B cell (primary cell): ENCODE measurements around the gene TLDC2. TPM values are rescaled to one million over a fixed set of nuclear protein-coding genes. Genes with fewer than 3 reads are reported as not detected.
"Not testable (repeated sequence)": the region's sequence is repeated elsewhere in the genome, so short reads cannot be mapped to it uniquely, and the experiment has no call there.

Experiments
- ATAC-seq: fragments of 200-7000 bp; cut with Tn5 transposase; one replicate; pipeline ENCODE4 v1.10.0; 2021; ENCODE audit warnings: low read depth, mild to moderate bottlenecking, moderate number of reproducible peaks, moderate library complexity
- CTCF ChIA-PET: fragments of 350-600 bp; sonication (Branson Sonifier 250); formaldehyde crosslinking; loops from one replicate; lab custom pipeline; 2021; ENCODE audit warnings: antibody characterized with exemption, inconsistent platforms; lab: Charles Lee
- POLR2A ChIA-PET: fragments of 350-600 bp; sonication (Branson Sonifier 250); formaldehyde crosslinking; loops from one replicate; lab custom pipeline; 2021; ENCODE audit warnings: antibody characterized with exemption; lab: Charles Lee
- DNase-seq: peaks from one replicate; pipeline ENCODE4 v3.0.0; 2013
- H2AFZ ChIP-seq: 2 replicates; pipeline ENCODE4 v1.6.1; 2012; ENCODE audit warnings: mild to moderate bottlenecking, low read depth, low read length; ENCODE audit not compliant: insufficient read depth, poor library complexity, severe bottlenecking
- H3K27ac ChIP-seq, 2 donors: 1 replicate in 1 of 2; 2 replicates in 1 of 2; pipeline ENCODE4 v1.5.1; 2012 to 2013; ENCODE audit warnings: low read length in 2 of 2, mild to moderate bottlenecking in 2 of 2, moderate library complexity in 1 of 2
- H3K27me3 ChIP-seq, 4 experiments: fragments of 200-600 bp in 1 of 4; sonication (generic) in 1 of 4; replicated peaks in 1 of 4; 1 replicate in 2 of 4; 2 replicates in 2 of 4; pipeline versions ENCODE4 v1.6.1 to v1.7.0; 2013 to 2016; ENCODE audit warnings: low read length in 3 of 4, mild to moderate bottlenecking in 2 of 4, mixed read lengths in 1 of 4, moderate library complexity in 1 of 4; ENCODE audit not compliant: insufficient read depth in 4 of 4, control insufficient read depth in 3 of 4; ENCODE audit errors: control extremely low read depth in 1 of 4
- H3K36me3 ChIP-seq, 2 experiments: replicated peaks in 1 of 2; 1 replicate in 1 of 2; 2 replicates in 1 of 2; pipeline versions ENCODE4 v1.6.1 to v1.7.1; 2013; ENCODE audit warnings: low read length in 1 of 2; ENCODE audit not compliant: insufficient read depth in 2 of 2, control insufficient read depth in 1 of 2; ENCODE audit errors: control extremely low read depth in 1 of 2, extremely low read depth in 1 of 2
- H3K4me1 ChIP-seq, 2 donors: fragments of 200-600 bp in 1 of 2; sonication (generic) in 1 of 2; 1 replicate in 1 of 2; 2 replicates in 1 of 2; pipeline versions ENCODE4 v1.5.1 to v1.6.1; 2013 to 2017; ENCODE audit warnings: low read length in 2 of 2; ENCODE audit not compliant: control insufficient read depth in 2 of 2, insufficient read depth in 2 of 2
- H3K4me2 ChIP-seq: replicated peaks from 2 replicates; pipeline ENCODE3; 2012; ENCODE audit warnings: mild to moderate bottlenecking, low read depth, low read length; ENCODE audit not compliant: poor library complexity, severe bottlenecking
- H3K4me3 ChIP-seq, 5 experiments: fragments of 200-600 bp in 1 of 5; sonication (generic) in 1 of 5; 1 replicate in 3 of 5; 2 replicates in 2 of 5; pipeline versions ENCODE4 v1.5.1 to v1.7.0; 2011 to 2016; ENCODE audit warnings: low read length in 4 of 5, mild to moderate bottlenecking in 4 of 5, low read depth in 2 of 5, control low read depth in 1 of 5, moderate library complexity in 1 of 5; ENCODE audit not compliant: insufficient read depth in 1 of 5; ENCODE audit errors: control extremely low read depth in 1 of 5, extremely low read depth in 1 of 5
- H3K79me2 ChIP-seq: fragments of 200-600 bp; sonication (generic); one replicate; pipeline ENCODE4 v1.6.0; 2016; ENCODE audit warnings: low read length; ENCODE audit not compliant: control insufficient read depth, insufficient read depth
- H3K9ac ChIP-seq: fragments of 200-600 bp; sonication (generic); 2 replicates; pipeline ENCODE4 v1.6.1; 2017; ENCODE audit warnings: mild to moderate bottlenecking, low read length, moderate library complexity
- H3K9me3 ChIP-seq, 3 donors: one replicate each; pipeline versions ENCODE4 v1.6.1 to v1.7.1; 2013; ENCODE audit warnings: low read length in 2 of 3; ENCODE audit not compliant: control insufficient read depth in 2 of 3, insufficient read depth in 1 of 3; ENCODE audit errors: control extremely low read depth in 1 of 3
- H4K20me1 ChIP-seq: 2 replicates; pipeline ENCODE4 v1.6.0; 2012; ENCODE audit warnings: mild to moderate bottlenecking, low read length; ENCODE audit not compliant: insufficient read depth, control insufficient read depth, poor library complexity, severe bottlenecking
- H3K27ac Mint-ChIP-seq: one replicate; pipeline ENCODE4 v1.8.0; 2021; ENCODE audit warnings: mixed read lengths
- H3K27me3 Mint-ChIP-seq: one replicate; pipeline ENCODE4 v1.8.0; 2021; ENCODE audit warnings: mixed read lengths
- H3K4me1 Mint-ChIP-seq: one replicate; pipeline ENCODE4 v1.8.0; 2021; ENCODE audit warnings: mixed read lengths
- H3K4me3 Mint-ChIP-seq: one replicate; pipeline ENCODE4 v1.8.0; 2021; ENCODE audit warnings: mixed read lengths
- H3K9me3 Mint-ChIP-seq: one replicate; pipeline ENCODE4 v1.8.0; 2022; ENCODE audit warnings: mixed read lengths; ENCODE audit not compliant: insufficient read depth
- WGBS: methylation state at CpG from one replicate; pipeline ENCODE4 v1.1.5; 2013; ENCODE audit warnings: missing lambda C conversion rate; ENCODE audit not compliant: insufficient coverage; 5-methylcytosine and 5-hydroxymethylcytosine counted together
- intact Hi-C: fragments of 100-400 bp; cut with micrococcal nuclease; formaldehyde crosslinking; loops from one replicate; pipeline ENCODE4 v1.10.0; 2022
- polyA plus RNA-seq: library from polyadenylated mRNA; depleted of rRNA; stranded (reverse); fragments of >200 nt; gene quantifications from 2 replicates; pipeline ENCODE4 v1.2.3, GENCODE V29; 2012
- total RNA-seq, 2 donors: library from RNA; stranded (reverse); fragments of 120-200 nt in 1 of 2; gene quantifications; 1 replicate in 1 of 2; 2 replicates in 1 of 2; pipeline versions ENCODE4 v1.2.3 to v1.2.4, GENCODE V29; 2013 to 2022
- TF ChIP-seq, protein P1 (sequence below): fragments of 200-600 bp; IDR thresholded peaks from one replicate; pipeline ENCODE4 v1.8.0; 2022; ENCODE audit warnings: antibody characterized with exemption, mild to moderate bottlenecking

Gene TLDC2
- total and polyA plus RNA-seq, 2 donors (not counting 1 experiment from before 2014, with no cell fraction given), result 0.13 TPM; not detected in 1

DNA sequence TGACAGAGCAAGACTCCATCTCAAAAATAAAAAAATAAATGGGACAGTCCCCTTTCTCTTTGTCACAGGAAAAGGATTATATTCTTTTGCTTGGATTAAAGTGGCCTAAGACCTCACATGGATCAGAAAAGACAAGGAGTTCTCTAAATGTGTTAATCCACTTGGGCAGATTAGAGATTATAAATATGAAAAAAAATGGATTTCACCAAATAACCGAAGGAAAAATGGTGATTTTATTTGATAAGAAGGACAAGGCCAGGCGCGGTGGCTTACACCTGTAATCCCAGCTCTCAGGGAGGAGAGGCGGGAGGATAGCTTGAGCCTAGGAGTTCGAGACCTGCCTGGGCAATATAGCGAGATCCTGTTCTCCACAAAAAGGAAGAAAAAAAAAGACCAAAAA lies 53.8 kb downstream of the TLDC2 start:
- H2AFZ ChIP-seq, result no peak overlapping the region
- TF ChIP-seq, protein P1, sequence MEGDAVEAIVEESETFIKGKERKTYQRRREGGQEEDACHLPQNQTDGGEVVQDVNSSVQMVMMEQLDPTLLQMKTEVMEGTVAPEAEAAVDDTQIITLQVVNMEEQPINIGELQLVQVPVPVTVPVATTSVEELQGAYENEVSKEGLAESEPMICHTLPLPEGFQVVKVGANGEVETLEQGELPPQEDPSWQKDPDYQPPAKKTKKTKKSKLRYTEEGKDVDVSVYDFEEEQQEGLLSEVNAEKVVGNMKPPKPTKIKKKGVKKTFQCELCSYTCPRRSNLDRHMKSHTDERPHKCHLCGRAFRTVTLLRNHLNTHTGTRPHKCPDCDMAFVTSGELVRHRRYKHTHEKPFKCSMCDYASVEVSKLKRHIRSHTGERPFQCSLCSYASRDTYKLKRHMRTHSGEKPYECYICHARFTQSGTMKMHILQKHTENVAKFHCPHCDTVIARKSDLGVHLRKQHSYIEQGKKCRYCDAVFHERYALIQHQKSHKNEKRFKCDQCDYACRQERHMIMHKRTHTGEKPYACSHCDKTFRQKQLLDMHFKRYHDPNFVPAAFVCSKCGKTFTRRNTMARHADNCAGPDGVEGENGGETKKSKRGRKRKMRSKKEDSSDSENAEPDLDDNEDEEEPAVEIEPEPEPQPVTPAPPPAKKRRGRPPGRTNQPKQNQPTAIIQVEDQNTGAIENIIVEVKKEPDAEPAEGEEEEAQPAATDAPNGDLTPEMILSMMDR, result no peak
- ATAC-seq, result no peak
- DNase-seq, result no peak
- Mint-ChIP-seq H3K27ac (no peak overlapping the region), H3K4me1 (peaks cover 8% of the 10 kb centered on the region), H3K9me3 (no peaks in the 10 kb centered on the region), H3K27me3 (no peaks in the 10 kb centered on the region), H3K4me3 (no peak overlapping the region)
- peaks cover 3 to 36% of the 10 kb centered on the region in 2 experiments for H3K36me3 ChIP-seq
- no peaks in the 10 kb centered on the region for H3K9me3 ChIP-seq
- no peaks in the 10 kb centered on the region for H3K79me2 ChIP-seq
- H3K27ac ChIP-seq, result no peak overlapping the region
- no peak overlapping the region for H3K4me2 ChIP-seq
- no peak overlapping the region for H3K4me3 ChIP-seq
- peaks cover 3 to 4% of the 10 kb centered on the region in 2 donors for H3K4me1 ChIP-seq
- WGBS, result 100% methylated on average over 2 of the region's 6 CpGs
- H3K9ac ChIP-seq, result no peak overlapping the region
- ChIA-PET CTCF (no interaction called here), POLR2A (no interaction called here)
- intact Hi-C loops, result no loop called here
- no peaks in the 10 kb centered on the region for H3K27me3 ChIP-seq
- no peaks in the 10 kb centered on the region for H4K20me1 ChIP-seq

- H3K9me3 ChIP-seq, DNase-seq, H3K4me1 Mint-ChIP-seq, POLR2A ChIA-PET, H4K20me1 ChIP-seq, H3K4me3 Mint-ChIP-seq, H3K79me2 ChIP-seq, H2AFZ ChIP-seq, ATAC-seq, H3K9ac ChIP-seq, H3K9me3 Mint-ChIP-seq, H3K27me3 Mint-ChIP-seq, H3K4me3 ChIP-seq, H3K27me3 ChIP-seq, H3K27ac Mint-ChIP-seq, intact Hi-C loops, H3K4me1 ChIP-seq, H3K27ac ChIP-seq, H3K4me2 ChIP-seq: not testable (repeated sequence)
- H3K36me3 ChIP-seq, result peaks cover 10 to 34% of the 10 kb centered on the region in 2 experiments
- CTCF ChIA-PET, result interaction anchor here (1.0 kb wide), 2 partner anchors 9 to 12 kb away, joined by 3 read pairs; no protein-coding TSS in a partner anchor
- WGBS, result 100% methylated on average over 6 of the region's 12 CpGs
These were observed 56.1 kb downstream of the TLDC2 start for GRCh38 chr20:36932067-36932466.
